Activated naive CD8-positive, alpha-beta T cell treated with anti-CD3 and anti-CD28 coated beads, Interleukin-2, amount 50 U/mL, for 16 hours (primary cell): ENCODE results near the gene ASCL5.
"Not testable (repeated sequence)": the region's sequence is repeated elsewhere in the genome, so short reads cannot be mapped to it uniquely, and the experiment has no call there.

ENCODE experiments used
- DNase-seq: peaks from one replicate; pipeline ENCODE4 v3.0.0-alpha.2; 2020; ENCODE audit warnings: low read depth, low spot score

Gene ASCL5

GRCh38 chr1:201126832-201127754 lies at the start of gene ASCL5:
ASCL5 (minus strand) TSS chr1:201127184; CDS start chr1:201115372, 11,812 bp downstream.
- DNase-seq = no peak

GRCh38 chr1:201175820-201176500 lies 49.0 kb upstream of the ASCL5 start:
- no peak for DNase-seq

- no peak for DNase-seq
These were observed 46.8 kb upstream of the ASCL5 start for GRCh38 chr1:201173736-201174135.

GRCh38 chr1:201172999-201173610 lies 46.1 kb upstream of the ASCL5 start:
- DNase-seq = no peak

GRCh38 chr1:201172326-201172725 lies 45.3 kb upstream of the ASCL5 start:
- no peak for DNase-seq

GRCh38 chr1:201171063-201172036 lies 44.4 kb upstream of the ASCL5 start:
- peak; percentile 11 for DNase-seq

GRCh38 chr1:201170533-201171062 lies 43.6 kb upstream of the ASCL5 start:
- DNase-seq = peak; percentile 39

- DNase-seq = no peak
These were observed 43.1 kb upstream of the ASCL5 start for GRCh38 chr1:201169971-201170532.

GRCh38 chr1:201169203-201169602 lies 42.2 kb upstream of the ASCL5 start:
- no peak for DNase-seq

- no peak for DNase-seq
These were observed 40.3 kb upstream of the ASCL5 start for GRCh38 chr1:201167041-201167991.

GRCh38 chr1:201164645-201165044 lies 37.7 kb upstream of the ASCL5 start:
- DNase-seq = no peak

GRCh38 chr1:201163707-201164106 lies 36.7 kb upstream of the ASCL5 start:
- no peak for DNase-seq

GRCh38 chr1:201163036-201163435 lies 36.1 kb upstream of the ASCL5 start:
- DNase-seq = not testable (repeated sequence)

- no peak for DNase-seq
These were observed 31.0 kb upstream of the ASCL5 start for GRCh38 chr1:201157949-201158348.

GRCh38 chr1:201156819-201157218 lies 29.8 kb upstream of the ASCL5 start:
- no peak for DNase-seq

- DNase-seq = no peak
These were observed 29.4 kb upstream of the ASCL5 start for GRCh38 chr1:201156346-201156745.

GRCh38 chr1:201155354-201155753 lies 28.4 kb upstream of the ASCL5 start:
- no peak for DNase-seq

- DNase-seq = peak; percentile 94
These were observed 27.6 kb upstream of the ASCL5 start, which contains the start of gene TMEM9 for GRCh38 chr1:201154389-201155165. TMEM9 (minus strand) TSS chr1:201154474; CDS start chr1:201153923, 551 bp downstream.
